HEK293 (cell line): ENCODE data around the gene PLEKHM1.

Source experiments
- BCL11B ChIP-seq: fragments of 450-650 bp; formaldehyde crosslinking; IDR thresholded peaks from 2 replicates; pipeline ENCODE4 v1.5.1; 2016; ENCODE audit warnings: low read depth, missing biosample characterization, missing genetic modification characterization
- KLF9 ChIP-seq: fragments of 450-650 bp; formaldehyde crosslinking; IDR thresholded peaks from 2 replicates; pipeline ENCODE4 v1.5.1; 2016; ENCODE audit warnings: missing biosample characterization, missing genetic modification characterization, low read depth
- ZBTB21 ChIP-seq: fragments of 450-650 bp; formaldehyde crosslinking; IDR thresholded peaks from 2 replicates; pipeline ENCODE4 v1.5.1; 2017; ENCODE audit warnings: missing biosample characterization, missing genetic modification characterization
- ZSCAN23 ChIP-seq: fragments of 450-650 bp; formaldehyde crosslinking; IDR thresholded peaks from 2 replicates; pipeline ENCODE4 v1.5.1; 2016; ENCODE audit warnings: missing biosample characterization, missing genetic modification characterization
- TF ChIP-seq, protein P1 (sequence below): fragments of 450-650 bp; formaldehyde crosslinking; IDR thresholded peaks from 2 replicates; pipeline ENCODE4; 2016; ENCODE audit warnings: missing biosample characterization, missing genetic modification characterization
- TF ChIP-seq, protein P2 (sequence below): fragments of 450-650 bp; formaldehyde crosslinking; IDR thresholded peaks from 2 replicates; pipeline ENCODE4 v1.5.1; 2016; ENCODE audit warnings: missing biosample characterization, missing genetic modification characterization
- TF ChIP-seq, protein P3 (sequence below): fragments of 450-650 bp; formaldehyde crosslinking; IDR thresholded peaks from 2 replicates; pipeline ENCODE4 v1.5.1; 2017; ENCODE audit warnings: missing biosample characterization, missing genetic modification characterization
- TF ChIP-seq, protein P4 (sequence below): fragments of 450-650 bp; formaldehyde crosslinking; IDR thresholded peaks from 2 replicates; pipeline ENCODE4 v1.5.1; 2016; ENCODE audit warnings: missing biosample characterization, missing genetic modification characterization
- TF ChIP-seq, protein P5 (sequence below): fragments of 450-650 bp; formaldehyde crosslinking; IDR thresholded peaks from 2 replicates; pipeline ENCODE4 v1.5.1; 2016; ENCODE audit warnings: missing biosample characterization, missing genetic modification characterization
- TF ChIP-seq, protein P6 (sequence below): fragments of 450-650 bp; formaldehyde crosslinking; IDR thresholded peaks from 2 replicates; pipeline ENCODE4 v1.5.1; 2016; ENCODE audit warnings: missing biosample characterization, missing genetic modification characterization

DNA sequence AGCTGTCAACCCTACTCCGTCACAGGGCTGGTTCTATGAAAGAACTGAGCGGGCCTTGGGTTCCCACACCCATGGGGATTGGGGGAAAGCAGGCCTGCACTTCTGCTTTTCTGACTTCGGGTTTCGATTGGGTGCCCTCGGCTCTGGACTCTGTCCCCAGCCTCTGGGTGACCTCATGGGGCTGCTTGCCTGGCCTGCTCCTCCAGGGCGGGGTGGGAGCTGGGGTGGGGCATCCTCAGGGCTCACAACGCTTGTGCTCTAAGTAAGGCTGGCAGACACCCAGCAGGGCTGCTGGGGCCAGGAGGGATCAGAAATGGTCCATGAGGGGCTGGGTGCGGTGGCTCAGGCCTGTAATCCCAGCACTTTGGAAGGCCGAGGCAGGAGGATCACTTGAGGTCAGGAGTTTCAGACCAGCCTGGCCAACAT, 77.0 kb downstream of the PLEKHM1 start:
- TF ChIP-seq, protein P1, sequence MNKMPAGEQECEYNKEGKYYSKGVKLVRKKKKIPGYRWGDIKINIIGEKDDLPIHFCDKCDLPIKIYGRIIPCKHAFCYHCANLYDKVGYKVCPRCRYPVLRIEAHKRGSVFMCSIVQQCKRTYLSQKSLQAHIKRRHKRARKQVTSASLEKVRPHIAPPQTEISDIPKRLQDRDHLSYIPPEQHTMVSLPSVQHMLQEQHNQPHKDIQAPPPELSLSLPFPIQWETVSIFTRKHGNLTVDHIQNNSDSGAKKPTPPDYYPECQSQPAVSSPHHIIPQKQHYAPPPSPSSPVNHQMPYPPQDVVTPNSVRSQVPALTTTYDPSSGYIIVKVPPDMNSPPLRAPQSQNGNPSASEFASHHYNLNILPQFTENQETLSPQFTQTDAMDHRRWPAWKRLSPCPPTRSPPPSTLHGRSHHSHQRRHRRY = no peak
- TF ChIP-seq, protein P2, sequence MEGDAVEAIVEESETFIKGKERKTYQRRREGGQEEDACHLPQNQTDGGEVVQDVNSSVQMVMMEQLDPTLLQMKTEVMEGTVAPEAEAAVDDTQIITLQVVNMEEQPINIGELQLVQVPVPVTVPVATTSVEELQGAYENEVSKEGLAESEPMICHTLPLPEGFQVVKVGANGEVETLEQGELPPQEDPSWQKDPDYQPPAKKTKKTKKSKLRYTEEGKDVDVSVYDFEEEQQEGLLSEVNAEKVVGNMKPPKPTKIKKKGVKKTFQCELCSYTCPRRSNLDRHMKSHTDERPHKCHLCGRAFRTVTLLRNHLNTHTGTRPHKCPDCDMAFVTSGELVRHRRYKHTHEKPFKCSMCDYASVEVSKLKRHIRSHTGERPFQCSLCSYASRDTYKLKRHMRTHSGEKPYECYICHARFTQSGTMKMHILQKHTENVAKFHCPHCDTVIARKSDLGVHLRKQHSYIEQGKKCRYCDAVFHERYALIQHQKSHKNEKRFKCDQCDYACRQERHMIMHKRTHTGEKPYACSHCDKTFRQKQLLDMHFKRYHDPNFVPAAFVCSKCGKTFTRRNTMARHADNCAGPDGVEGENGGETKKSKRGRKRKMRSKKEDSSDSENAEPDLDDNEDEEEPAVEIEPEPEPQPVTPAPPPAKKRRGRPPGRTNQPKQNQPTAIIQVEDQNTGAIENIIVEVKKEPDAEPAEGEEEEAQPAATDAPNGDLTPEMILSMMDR (tag by site-specific recombination) = no peak
- TF ChIP-seq, protein P3, sequence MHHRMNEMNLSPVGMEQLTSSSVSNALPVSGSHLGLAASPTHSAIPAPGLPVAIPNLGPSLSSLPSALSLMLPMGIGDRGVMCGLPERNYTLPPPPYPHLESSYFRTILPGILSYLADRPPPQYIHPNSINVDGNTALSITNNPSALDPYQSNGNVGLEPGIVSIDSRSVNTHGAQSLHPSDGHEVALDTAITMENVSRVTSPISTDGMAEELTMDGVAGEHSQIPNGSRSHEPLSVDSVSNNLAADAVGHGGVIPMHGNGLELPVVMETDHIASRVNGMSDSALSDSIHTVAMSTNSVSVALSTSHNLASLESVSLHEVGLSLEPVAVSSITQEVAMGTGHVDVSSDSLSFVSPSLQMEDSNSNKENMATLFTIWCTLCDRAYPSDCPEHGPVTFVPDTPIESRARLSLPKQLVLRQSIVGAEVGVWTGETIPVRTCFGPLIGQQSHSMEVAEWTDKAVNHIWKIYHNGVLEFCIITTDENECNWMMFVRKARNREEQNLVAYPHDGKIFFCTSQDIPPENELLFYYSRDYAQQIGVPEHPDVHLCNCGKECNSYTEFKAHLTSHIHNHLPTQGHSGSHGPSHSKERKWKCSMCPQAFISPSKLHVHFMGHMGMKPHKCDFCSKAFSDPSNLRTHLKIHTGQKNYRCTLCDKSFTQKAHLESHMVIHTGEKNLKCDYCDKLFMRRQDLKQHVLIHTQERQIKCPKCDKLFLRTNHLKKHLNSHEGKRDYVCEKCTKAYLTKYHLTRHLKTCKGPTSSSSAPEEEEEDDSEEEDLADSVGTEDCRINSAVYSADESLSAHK (tag by site-specific recombination) = no peak
- TF ChIP-seq, protein P4, sequence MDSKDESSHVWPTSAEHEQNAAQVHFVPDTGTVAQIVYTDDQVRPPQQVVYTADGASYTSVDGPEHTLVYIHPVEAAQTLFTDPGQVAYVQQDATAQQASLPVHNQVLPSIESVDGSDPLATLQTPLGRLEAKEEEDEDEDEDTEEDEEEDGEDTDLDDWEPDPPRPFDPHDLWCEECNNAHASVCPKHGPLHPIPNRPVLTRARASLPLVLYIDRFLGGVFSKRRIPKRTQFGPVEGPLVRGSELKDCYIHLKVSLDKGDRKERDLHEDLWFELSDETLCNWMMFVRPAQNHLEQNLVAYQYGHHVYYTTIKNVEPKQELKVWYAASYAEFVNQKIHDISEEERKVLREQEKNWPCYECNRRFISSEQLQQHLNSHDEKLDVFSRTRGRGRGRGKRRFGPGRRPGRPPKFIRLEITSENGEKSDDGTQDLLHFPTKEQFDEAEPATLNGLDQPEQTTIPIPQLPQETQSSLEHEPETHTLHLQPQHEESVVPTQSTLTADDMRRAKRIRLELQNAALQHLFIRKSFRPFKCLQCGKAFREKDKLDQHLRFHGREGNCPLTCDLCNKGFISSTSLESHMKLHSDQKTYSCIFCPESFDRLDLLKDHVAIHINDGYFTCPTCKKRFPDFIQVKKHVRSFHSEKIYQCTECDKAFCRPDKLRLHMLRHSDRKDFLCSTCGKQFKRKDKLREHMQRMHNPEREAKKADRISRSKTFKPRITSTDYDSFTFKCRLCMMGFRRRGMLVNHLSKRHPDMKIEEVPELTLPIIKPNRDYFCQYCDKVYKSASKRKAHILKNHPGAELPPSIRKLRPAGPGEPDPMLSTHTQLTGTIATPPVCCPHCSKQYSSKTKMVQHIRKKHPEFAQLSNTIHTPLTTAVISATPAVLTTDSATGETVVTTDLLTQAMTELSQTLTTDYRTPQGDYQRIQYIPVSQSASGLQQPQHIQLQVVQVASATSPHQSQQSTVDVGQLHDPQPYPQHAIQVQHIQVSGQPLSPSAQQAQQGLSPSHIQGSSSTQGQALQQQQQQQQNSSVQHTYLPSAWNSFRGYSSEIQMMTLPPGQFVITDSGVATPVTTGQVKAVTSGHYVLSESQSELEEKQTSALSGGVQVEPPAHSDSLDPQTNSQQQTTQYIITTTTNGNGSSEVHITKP (tag by site-specific recombination) = no peak
- TF ChIP-seq ZBTB21 (tag by site-specific recombination) (no peak), BCL11B (no peak), ZSCAN23 (tag by site-specific recombination) (no peak), KLF9 (tag by site-specific recombination) (no peak)
- TF ChIP-seq, protein P5, sequence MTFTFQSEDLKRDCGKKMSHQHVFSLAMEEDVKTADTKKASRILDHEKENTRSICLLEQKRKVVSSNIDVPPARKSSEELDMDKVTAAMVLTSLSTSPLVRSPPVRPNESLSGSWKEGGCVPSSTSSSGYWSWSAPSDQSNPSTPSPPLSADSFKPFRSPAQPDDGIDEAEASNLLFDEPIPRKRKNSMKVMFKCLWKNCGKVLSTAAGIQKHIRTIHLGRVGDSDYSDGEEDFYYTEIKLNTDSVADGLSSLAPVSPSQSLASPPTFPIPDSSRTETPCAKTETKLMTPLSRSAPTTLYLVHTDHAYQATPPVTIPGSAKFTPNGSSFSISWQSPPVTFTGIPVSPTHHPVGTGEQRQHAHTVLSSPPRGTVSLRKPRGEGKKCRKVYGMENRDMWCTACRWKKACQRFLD (tag by site-specific recombination) = no peak
- TF ChIP-seq, protein P6, sequence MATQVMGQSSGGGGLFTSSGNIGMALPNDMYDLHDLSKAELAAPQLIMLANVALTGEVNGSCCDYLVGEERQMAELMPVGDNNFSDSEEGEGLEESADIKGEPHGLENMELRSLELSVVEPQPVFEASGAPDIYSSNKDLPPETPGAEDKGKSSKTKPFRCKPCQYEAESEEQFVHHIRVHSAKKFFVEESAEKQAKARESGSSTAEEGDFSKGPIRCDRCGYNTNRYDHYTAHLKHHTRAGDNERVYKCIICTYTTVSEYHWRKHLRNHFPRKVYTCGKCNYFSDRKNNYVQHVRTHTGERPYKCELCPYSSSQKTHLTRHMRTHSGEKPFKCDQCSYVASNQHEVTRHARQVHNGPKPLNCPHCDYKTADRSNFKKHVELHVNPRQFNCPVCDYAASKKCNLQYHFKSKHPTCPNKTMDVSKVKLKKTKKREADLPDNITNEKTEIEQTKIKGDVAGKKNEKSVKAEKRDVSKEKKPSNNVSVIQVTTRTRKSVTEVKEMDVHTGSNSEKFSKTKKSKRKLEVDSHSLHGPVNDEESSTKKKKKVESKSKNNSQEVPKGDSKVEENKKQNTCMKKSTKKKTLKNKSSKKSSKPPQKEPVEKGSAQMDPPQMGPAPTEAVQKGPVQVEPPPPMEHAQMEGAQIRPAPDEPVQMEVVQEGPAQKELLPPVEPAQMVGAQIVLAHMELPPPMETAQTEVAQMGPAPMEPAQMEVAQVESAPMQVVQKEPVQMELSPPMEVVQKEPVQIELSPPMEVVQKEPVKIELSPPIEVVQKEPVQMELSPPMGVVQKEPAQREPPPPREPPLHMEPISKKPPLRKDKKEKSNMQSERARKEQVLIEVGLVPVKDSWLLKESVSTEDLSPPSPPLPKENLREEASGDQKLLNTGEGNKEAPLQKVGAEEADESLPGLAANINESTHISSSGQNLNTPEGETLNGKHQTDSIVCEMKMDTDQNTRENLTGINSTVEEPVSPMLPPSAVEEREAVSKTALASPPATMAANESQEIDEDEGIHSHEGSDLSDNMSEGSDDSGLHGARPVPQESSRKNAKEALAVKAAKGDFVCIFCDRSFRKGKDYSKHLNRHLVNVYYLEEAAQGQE (tag by site-specific recombination) = no peak
